SK-N-SH treated with all-trans-retinoic acid at 6 μM for 48 hours (cell line): ENCODE results near the gene PHLDA2.

ENCODE experiments used
- ARNTL ChIP-seq: fragments of 450-650 bp; formaldehyde crosslinking; IDR thresholded peaks from 2 replicates; pipeline ENCODE4 v1.5.0; 2020; ENCODE audit warnings: low read depth, mild to moderate bottlenecking, moderate library complexity, borderline replicate concordance
- PATZ1 ChIP-seq: fragments of 250-450 bp; sonication (Bioruptor Pico); IDR thresholded peaks from 2 replicates; pipeline ENCODE4 v1.8.0; 2020; ENCODE audit warnings: mild to moderate bottlenecking, moderate library complexity, borderline replicate concordance
- RARB ChIP-seq: fragments of 250-450 bp; sonication (Bioruptor Pico); IDR thresholded peaks from 2 replicates; pipeline ENCODE4 v1.8.0; 2021; ENCODE audit warnings: mild to moderate bottlenecking, moderate library complexity
- TCF4 ChIP-seq: fragments of 250-450 bp; sonication (Bioruptor Pico); IDR thresholded peaks from 2 replicates; pipeline ENCODE4 v1.8.0; 2021; ENCODE audit warnings: mild to moderate bottlenecking, moderate library complexity, borderline replicate concordance
- TOX ChIP-seq: fragments of 250-450 bp; sonication (Bioruptor Pico); IDR thresholded peaks from 2 replicates; pipeline ENCODE4 v1.8.0; 2021; ENCODE audit warnings: mild to moderate bottlenecking, moderate library complexity, borderline replicate concordance
- ZC3H10 ChIP-seq: fragments of 250-450 bp; sonication (Bioruptor Pico); IDR thresholded peaks from 2 replicates; pipeline ENCODE4 v1.5.1; 2021; ENCODE audit warnings: mild to moderate bottlenecking, moderate library complexity
- ZFP30 ChIP-seq: fragments of 450-650 bp; formaldehyde crosslinking; IDR thresholded peaks from 2 replicates; pipeline ENCODE4 v1.5.0; 2022; ENCODE audit warnings: mild to moderate bottlenecking, moderate library complexity
- ZNF565 ChIP-seq: fragments of 450-650 bp; formaldehyde crosslinking; conservative IDR thresholded peaks from 2 replicates; pipeline ENCODE4 v1.5.0; 2020; ENCODE audit warnings: low read depth, mild to moderate bottlenecking, moderate library complexity
- ZNF8 ChIP-seq: fragments of 450-650 bp; formaldehyde crosslinking; IDR thresholded peaks from 2 replicates; pipeline ENCODE4 v1.5.0; 2020; ENCODE audit warnings: mild to moderate bottlenecking, moderate library complexity

GRCh38 chr11:2919188-2919587 lies 10.0 kb downstream of the PHLDA2 start:
- TF ChIP-seq ARNTL (no peak), TCF4 (no peak), TOX (CRISPR knock-in tag) (no peak), PATZ1 (no peak), ZNF8 (CRISPR knock-in tag) (no peak), RARB (CRISPR knock-in tag) (no peak), ZNF565 (CRISPR knock-in tag) (no peak), ZFP30 (no peak), ZC3H10 (CRISPR knock-in tag) (no peak)
